NCI-H1694 (cell line): Measurements from ENCODE around the gene SIVA1.

ENCODE experiments used
- DNase-seq: peaks from one replicate; lab custom pipeline; 2025; lab: John Stamatoyannopoulos, UW

Gene SIVA1

DNA sequence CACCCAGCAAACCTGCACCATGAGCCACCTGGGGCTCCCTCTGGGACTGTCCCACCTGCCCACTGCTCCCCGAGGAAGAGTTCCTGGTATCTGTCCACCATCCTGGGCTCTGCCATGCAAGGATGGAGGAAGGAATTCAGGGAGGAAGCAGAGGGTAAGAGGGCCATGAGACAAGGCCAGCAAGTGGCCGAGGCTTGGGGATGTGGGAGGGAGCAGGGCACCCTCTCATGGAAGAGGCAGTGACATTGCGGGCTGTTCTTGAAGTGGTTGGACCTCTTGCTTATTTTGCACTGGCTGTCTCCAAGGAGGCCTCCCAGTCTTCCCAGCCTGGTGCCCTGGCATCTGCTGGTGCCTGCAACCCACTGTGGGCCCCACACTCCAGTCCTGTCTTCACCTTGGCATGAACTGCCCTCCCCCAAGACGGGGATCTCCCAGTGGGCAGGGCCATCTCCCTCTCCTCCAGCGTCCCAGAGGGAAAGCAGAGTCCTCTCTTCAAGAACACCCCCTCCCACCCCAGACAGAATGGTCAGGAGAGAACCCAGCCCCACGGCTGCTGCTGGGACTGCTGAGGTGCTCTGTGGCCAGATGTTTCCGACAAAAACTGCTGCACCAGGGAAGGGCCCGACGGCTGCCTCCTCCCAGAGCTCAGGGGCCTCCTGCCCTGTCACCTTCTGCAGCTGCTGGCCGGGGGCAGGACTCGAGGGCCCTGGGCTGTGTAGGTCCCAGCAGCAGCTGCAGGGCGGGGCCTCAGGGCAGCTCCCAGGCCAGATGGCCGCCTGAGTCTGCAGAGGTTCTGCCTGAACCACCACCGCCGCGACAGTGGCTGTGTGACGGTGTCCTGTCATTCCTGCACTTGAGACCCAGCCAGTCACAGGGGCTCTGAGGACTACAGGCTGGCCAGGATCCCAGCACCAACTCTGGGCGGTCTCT is 44.4 kb downstream of the SIVA1 start:
- DNase-seq: peak; percentile 32

DNA sequence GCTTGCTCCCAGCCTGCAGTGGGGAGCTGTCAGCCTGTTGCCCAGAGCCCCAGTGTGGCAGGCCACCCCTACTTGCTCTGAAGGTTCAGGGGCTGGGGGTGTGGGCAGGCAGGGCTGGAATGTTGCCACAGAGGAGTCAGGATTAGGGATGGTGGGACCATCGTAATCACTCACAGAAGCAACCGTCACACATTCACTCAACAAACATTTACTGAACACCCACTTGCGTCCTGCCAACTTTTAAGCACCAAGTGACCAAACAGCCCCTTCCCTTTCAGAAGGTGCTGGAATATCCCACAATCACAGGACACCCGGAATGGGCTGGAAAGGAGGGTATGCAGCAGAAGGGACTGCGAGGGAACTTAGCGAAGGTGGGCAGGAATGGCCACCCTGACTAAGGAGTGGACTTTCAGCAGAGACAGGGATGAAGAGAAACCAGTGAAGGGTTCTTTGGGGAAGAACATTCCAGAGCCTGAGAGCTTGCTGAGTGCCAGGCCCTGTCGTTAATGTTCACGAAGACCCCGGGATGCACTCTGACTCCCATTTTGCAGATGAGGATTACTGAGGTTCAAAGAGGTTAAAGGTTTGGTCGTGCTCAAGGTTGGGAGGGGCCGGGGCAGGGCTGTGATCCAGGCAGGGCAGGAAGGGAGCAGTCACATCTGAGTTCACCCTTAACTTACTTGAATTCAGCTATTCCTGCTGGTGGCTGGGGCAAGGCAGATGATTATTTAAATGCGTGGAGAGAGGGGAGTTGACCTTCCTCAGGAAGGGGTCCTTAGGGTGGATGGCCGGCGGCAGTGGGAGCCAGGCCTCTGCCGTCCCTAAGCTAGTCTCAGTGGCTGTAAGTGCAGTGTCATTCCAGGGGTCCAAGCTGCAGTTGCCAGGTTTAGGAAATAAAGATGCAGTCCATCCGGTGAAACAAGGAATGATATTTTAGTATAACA is 45.6 kb downstream of the SIVA1 start:
- no peak for DNase-seq

DNA sequence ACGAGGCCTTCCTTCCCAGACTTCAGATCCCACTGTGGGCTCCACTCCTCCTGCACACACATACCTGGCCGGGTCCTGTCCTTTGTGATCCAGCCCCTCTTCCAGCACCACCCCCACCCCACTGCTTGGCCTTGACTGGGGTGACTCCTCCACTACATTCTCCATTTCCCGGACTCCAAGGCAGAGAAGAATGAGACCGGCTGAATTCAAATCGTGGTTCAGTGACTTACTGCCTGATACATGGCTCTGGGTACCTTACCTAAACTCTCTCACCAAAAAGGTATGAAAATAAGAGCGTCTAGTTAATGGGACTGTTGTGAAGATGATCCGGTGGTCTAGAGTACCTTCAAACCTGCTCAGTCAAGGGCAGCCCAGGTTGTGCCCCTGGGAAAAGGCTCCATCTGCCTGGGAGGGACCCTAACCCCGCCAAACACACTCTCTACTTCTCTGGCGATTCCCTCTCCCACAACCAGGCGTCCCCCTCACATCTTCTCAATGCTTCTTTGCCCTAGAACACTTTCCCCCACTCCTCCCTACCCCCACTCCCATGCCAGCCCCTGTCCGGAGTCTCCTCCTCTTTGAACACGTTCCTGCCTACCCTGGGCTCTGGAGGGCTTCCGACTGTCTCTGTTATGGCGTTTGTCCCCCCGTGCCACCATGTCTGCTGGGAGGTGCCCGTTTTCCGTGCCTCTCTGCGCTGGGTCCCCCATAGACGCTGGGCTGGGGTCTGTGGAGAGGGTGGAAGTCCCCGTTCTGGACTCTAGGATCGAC is 46.5 kb downstream of the SIVA1 start:
- peak; percentile 32 for DNase-seq

GRCh38 chr14:104800015-104800770 is 47.2 kb downstream of the SIVA1 start:
- peak; percentile 44 for DNase-seq

- DNase-seq: peak; percentile 39
These were observed 48.0 kb downstream of the SIVA1 start, which contains the start of gene ZBTB42 for GRCh38 chr14:104800771-104801519. Gene ZBTB42 (plus strand): TSS chr14:104801101. CDS start chr14:104801198, 97 bp downstream.

DNA sequence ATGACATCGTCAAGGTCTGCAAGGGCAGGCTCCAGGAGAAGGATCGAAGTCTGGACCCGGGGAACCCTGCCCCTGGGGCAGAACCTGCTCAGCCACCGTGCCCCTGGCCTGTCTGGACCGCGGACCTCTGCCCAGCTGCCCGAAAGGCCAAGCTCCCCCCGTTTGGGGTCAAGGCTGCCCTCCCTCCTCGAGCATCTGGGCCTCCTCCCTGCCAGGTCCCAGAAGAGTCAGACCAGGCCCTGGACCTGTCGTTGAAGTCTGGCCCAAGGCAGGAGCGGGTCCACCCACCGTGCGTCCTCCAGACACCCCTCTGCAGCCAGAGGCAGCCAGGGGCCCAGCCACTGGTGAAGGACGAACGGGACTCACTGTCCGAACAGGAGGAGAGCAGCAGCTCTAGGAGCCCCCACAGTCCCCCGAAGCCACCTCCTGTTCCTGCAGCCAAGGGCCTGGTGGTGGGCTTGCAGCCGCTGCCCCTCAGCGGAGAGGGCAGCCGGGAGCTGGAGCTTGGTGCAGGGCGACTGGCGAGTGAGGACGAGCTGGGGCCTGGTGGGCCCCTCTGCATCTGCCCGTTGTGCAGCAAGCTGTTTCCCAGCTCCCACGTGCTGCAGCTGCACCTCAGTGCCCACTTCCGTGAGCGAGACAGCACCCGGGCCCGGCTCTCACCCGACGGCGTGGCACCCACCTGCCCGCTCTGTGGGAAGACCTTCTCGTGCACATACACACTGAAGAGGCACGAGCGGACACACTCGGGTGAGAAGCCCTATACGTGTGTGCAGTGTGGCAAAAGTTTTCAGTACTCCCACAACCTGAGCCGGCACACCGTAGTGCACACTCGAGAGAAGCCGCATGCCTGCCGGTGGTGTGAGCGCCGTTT is 48.8 kb downstream of the SIVA1 start:
- DNase-seq: no peak

DNA sequence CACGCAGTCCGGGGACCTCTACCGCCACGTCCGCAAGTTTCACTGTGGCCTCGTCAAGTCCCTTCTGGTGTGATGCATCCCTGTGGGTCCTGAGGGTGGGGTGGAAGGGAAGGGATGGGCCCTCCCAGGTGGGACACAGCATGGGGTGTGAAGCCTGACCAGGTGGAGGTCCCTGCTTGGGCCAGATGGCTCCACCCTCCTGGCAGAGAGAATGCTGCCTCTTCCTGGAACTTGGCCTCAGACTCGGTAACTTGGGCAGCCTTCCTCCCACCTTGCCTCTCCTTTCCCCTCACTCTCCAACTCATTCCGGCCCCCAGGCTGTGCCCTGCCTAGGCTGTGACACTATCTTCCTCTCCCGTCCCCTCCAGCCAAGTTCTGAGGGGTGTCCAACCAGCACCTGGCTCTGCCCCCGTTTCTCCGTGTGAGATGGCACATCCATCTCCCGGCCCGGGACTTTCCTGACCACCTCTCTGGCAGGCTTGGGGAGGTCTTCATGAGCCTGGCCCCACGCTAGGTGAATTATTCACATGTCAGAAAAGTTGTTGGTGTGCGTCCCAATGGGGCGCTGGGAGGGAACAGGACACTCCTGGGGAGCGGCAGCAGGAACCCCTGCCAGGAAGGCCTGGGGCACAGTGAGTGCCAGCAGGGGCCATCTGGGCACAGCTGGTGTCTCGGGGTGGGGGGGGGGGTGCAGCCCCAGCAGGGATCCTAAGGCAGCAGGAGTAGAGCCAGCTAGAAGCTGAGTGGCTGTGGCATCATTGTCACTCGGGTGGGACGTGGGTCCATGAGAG is 49.6 kb downstream of the SIVA1 start:
- DNase-seq: no peak

- DNase-seq: no peak
These were observed 50.4 kb downstream of the SIVA1 start for GRCh38 chr14:104803280-104803911.

DNA sequence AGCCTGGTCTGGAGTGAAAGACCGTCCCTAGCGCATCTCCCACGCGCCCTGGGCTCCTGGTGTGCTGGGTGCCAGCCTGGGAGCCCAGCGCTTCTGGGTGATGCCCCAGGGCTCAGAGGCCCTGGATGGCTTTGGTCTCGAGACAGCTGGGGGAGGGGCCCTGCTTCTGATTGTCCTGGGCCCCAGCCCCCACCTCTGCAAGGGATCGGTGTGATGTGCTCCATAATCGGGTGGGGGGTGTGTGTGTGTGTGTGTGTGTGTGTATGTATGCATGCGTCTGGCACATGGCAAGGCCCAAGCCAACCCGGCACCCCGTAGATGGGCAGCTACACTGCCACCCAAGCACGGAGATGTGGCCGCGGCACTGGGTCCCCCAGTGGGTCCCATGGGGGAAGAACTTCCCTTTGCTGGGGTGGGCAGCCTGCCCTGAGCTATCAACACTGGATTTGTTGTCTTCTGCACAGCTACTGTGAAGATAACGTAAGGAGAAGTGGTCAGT is 51.0 kb downstream of the SIVA1 start:
- DNase-seq: no peak

- DNase-seq: no peak
These were observed 51.8 kb downstream of the SIVA1 start for GRCh38 chr14:104804481-104805325.

GRCh38 chr14:104805326-104805678 is 52.4 kb downstream of the SIVA1 start:
- DNase-seq: no peak

DNA sequence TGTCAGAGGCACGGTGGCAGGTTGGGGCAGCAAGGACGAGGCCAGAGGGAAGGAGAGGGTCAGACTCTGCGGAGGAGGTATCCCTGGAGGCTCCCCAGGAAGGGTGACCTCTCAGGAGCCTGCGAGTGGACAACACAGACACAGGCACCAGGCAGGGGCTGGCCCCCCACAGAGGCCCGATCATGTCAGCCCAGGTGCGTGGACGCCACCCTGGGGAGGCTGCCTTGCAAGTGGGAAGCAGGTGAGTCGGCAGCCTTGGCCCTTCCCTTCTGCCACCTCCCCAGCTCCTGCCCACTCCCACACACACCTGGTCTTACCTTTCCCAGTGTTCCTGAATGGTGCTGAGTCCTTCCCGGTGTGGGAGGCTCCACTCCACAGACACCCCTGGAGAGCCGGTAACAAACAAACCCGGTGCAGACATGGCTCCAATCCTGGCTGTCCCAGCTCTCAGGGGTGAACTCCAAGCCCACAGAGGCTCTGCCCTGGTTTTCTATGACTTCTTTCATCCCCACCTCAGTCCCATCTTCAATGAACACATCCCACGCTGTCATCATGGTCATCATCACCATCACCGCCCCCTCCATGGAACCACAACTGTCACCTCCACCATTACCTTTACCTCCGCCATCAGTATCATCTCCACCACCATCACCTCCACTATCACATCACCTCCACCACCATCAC is 53.1 kb downstream of the SIVA1 start:
- DNase-seq: no peak

GRCh38 chr14:104806625-104807465 is 53.9 kb downstream of the SIVA1 start:
- no peak for DNase-seq

GRCh38 chr14:104808456-104808855 is 55.5 kb downstream of the SIVA1 start:
- DNase-seq: no peak
